ENCODE data around the gene RIT2.

RIT2 gene

GRCh38 chr18:43012951-43013350, 102.5 kb downstream of the RIT2 start:
- no peak for DNase-seq (ENCODE audit: low read depth in 2 of 2)

- DNase-seq (ENCODE audit: low read depth in 2 of 2): no peak
Observed at GRCh38 chr18:43010611-43011010, 104.9 kb downstream of the RIT2 start.

- DNase-seq (ENCODE audit: low read depth in 2 of 2): no peak
Observed at GRCh38 chr18:43009674-43010073, 105.8 kb downstream of the RIT2 start.

- DNase-seq (ENCODE audit: low read depth in 2 of 2): no peak
Observed at GRCh38 chr18:43007365-43007764, 108.1 kb downstream of the RIT2 start.

- DNase-seq (ENCODE audit: low read depth in 2 of 2): no peak
Observed at GRCh38 chr18:43004421-43004820, 111.1 kb downstream of the RIT2 start.

GRCh38 chr18:43001821-43002220, 113.7 kb downstream of the RIT2 start:
- DNase-seq (ENCODE audit: low read depth in 2 of 2): no peak

- no peak for DNase-seq (ENCODE audit: low read depth in 2 of 2)
Observed at GRCh38 chr18:42996824-42997223, 118.7 kb downstream of the RIT2 start.

GRCh38 chr18:42980426-42980825, 135.1 kb downstream of the RIT2 start:
- no peak for DNase-seq (ENCODE audit: low read depth in 2 of 2)

- no peak for DNase-seq (ENCODE audit: low read depth in 2 of 2)
Observed at GRCh38 chr18:42977982-42978637, 137.4 kb downstream of the RIT2 start.

- DNase-seq (ENCODE audit: low read depth in 2 of 2): no peak
Observed at GRCh38 chr18:42976869-42977590, 138.5 kb downstream of the RIT2 start.

GRCh38 chr18:42969366-42969765, 146.1 kb downstream of the RIT2 start:
- DNase-seq (ENCODE audit: low read depth in 2 of 2): no peak

- DNase-seq (ENCODE audit: low read depth in 2 of 2): no peak
Observed at GRCh38 chr18:42961298-42961697, 154.2 kb downstream of the RIT2 start.

- no peak for DNase-seq (ENCODE audit: low read depth in 2 of 2)
Observed at GRCh38 chr18:42959528-42959927, 156.0 kb downstream of the RIT2 start.

GRCh38 chr18:42958353-42958752, 157.1 kb downstream of the RIT2 start:
- no peak for DNase-seq (ENCODE audit: low read depth in 2 of 2)

- no peak for DNase-seq (ENCODE audit: low read depth in 2 of 2)
Observed at GRCh38 chr18:42956287-42956686, 159.2 kb downstream of the RIT2 start.

- no peak for DNase-seq (ENCODE audit: low read depth in 2 of 2)
Observed at GRCh38 chr18:42954887-42955286, 160.6 kb downstream of the RIT2 start.

GRCh38 chr18:42953306-42953705, 162.2 kb downstream of the RIT2 start:
- DNase-seq (ENCODE audit: low read depth in 2 of 2): no peak

- no peak for DNase-seq (ENCODE audit: low read depth in 2 of 2)
Observed at GRCh38 chr18:42950732-42951131, 164.8 kb downstream of the RIT2 start.

GRCh38 chr18:42948831-42949230, 166.7 kb downstream of the RIT2 start:
- no peak for DNase-seq (ENCODE audit: low read depth in 2 of 2)

- no peak for DNase-seq (ENCODE audit: low read depth in 2 of 2)
Observed at GRCh38 chr18:42941860-42942259, 173.6 kb downstream of the RIT2 start.

GRCh38 chr18:42941021-42941420, 174.5 kb downstream of the RIT2 start:
- no peak for DNase-seq (ENCODE audit: low read depth in 2 of 2)

- no peak for DNase-seq (ENCODE audit: low read depth in 2 of 2)
Observed at GRCh38 chr18:42937436-42937835, 178.0 kb downstream of the RIT2 start.

GRCh38 chr18:42936289-42936688, 179.2 kb downstream of the RIT2 start:
- DNase-seq (ENCODE audit: low read depth in 2 of 2): no peak

- no peak for DNase-seq (ENCODE audit: low read depth in 2 of 2)
Observed at GRCh38 chr18:42931491-42931890, 184.0 kb downstream of the RIT2 start.

All from activated CD8-positive, alpha-beta memory T cell treated with anti-CD3 and anti-CD28 coated beads for 4 hours (primary cell).